ENCODE results near the gene SLC15A3.

GRCh38 chr11:60921259-60921658 is 30.7 kb downstream of the SLC15A3 start:
- TF ChIP-seq CTCF (IDR thresholded peaks at IDR 0.05) (no peak), POLR2A (IDR thresholded peaks at IDR 0.05) (no peak)
